K562 (cell line): ENCODE measurements around the gene ZNF574. TPM values are rescaled to one million over a fixed set of nuclear protein-coding genes. Genes with fewer than 3 reads are reported as not detected.

Source experiments
- ATAC-seq: fragments of 200-7000 bp; cut with Tn5 transposase; 3 replicates; pipeline ENCODE4 v1.9.1; 2020; ENCODE audit warnings: moderate library complexity
- BruUV-seq: library from RNA; stranded (reverse); fragments of 400-500 nt; replicated peaks from 2 replicates; lab custom pipeline; 2021; lab: Mats Ljungman, UMichigan
- CTCF ChIA-PET: fragments of 300-600 bp; formaldehyde crosslinking; extraction: SDS; loops from one replicate; lab custom pipeline; 2021; ENCODE audit warnings: low intra/inter-chr PET ratio; lab: Yijun Ruan, JAX
- POLR2A ChIA-PET: fragments of 300-600, 350-650 bp; sonication (Branson Sonifier 250); formaldehyde crosslinking; extraction: SDS; loops from one replicate; lab custom pipeline; 2021; ENCODE audit warnings: antibody characterized with exemption, inconsistent platforms; lab: Yijun Ruan, JAX
- DNase-seq, 4 experiments: peaks; one replicate each; pipeline versions ENCODE4 v3.0.0 to v3.0.0-alpha.2; 2011 to 2018; ENCODE audit warnings: low spot score in 3 of 4, mixed read lengths in 3 of 4; ENCODE audit errors: extremely low read depth in 1 of 4
- FAIRE-seq: peaks from 2 replicates; lab custom pipeline; 2011; peaks lifted over from hg19 to GRCh38; lab: Jason Lieb, UNC
- H2AFZ ChIP-seq: 2 replicates; pipeline ENCODE4 v1.6.0; 2011; ENCODE audit warnings: low read depth, low read length, control low read depth, inconsistent platforms
- H3K27ac ChIP-seq: fragments of 200-600 bp; 3 replicates; pipeline ENCODE4 v1.8.0; 2011; ENCODE audit warnings: low read depth, mild to moderate bottlenecking, control low read depth, inconsistent platforms, low read length, moderate library complexity, mixed read lengths; ENCODE audit errors: extremely low read depth
- H3K27me3 ChIP-seq, 2 experiments: fragments of 300-600 bp in 1 of 2; 2 replicates in 1 of 2; 3 replicates in 1 of 2; pipeline versions ENCODE4 v1.6.0 to v1.8.0; 2011; ENCODE audit warnings: inconsistent platforms in 2 of 2, low read length in 2 of 2, mild to moderate bottlenecking in 1 of 2, mixed read lengths in 1 of 2, moderate library complexity in 1 of 2; ENCODE audit not compliant: control insufficient read depth in 2 of 2, insufficient read depth in 2 of 2
- H3K36me3 ChIP-seq: fragments of 300-600 bp; 3 replicates; pipeline ENCODE4 v1.8.0; 2011; ENCODE audit warnings: mild to moderate bottlenecking, low read length, inconsistent platforms; ENCODE audit not compliant: control insufficient read depth, insufficient read depth
- H3K4me1 ChIP-seq, 2 experiments: fragments of 200-600 bp in 1 of 2; replicated peaks in 1 of 2; 2 replicates in 1 of 2; 3 replicates in 1 of 2; pipeline versions ENCODE4 v1.5.1 to v1.8.0; 2011; ENCODE audit warnings: inconsistent platforms in 2 of 2, low read length in 2 of 2, mild to moderate bottlenecking in 1 of 2, mixed read lengths in 1 of 2, moderate library complexity in 1 of 2; ENCODE audit not compliant: control insufficient read depth in 2 of 2, insufficient read depth in 2 of 2
- H3K4me2 ChIP-seq: 2 replicates; pipeline ENCODE4 v1.6.1; 2011; ENCODE audit warnings: low read length, control low read depth, inconsistent platforms, mixed read lengths; ENCODE audit not compliant: insufficient read depth
- H3K4me3 ChIP-seq: fragments of 200-600 bp; sonication (generic), shearing (Covaris generic); 2 replicates; pipeline ENCODE4 v1.5.1; 2016; ENCODE audit warnings: control low read depth, inconsistent platforms
- H3K79me2 ChIP-seq: fragments of 200-600 bp; 3 replicates; pipeline ENCODE4 v1.8.0; 2011; ENCODE audit warnings: low read length, inconsistent platforms; ENCODE audit not compliant: control insufficient read depth, insufficient read depth
- H3K9ac ChIP-seq, 2 experiments: 2 replicates each; pipeline versions ENCODE4 v1.6.0 to v1.6.1; 2011; ENCODE audit warnings: low read depth in 2 of 2, low read length in 2 of 2, control low read depth in 1 of 2, inconsistent platforms in 1 of 2, mild to moderate bottlenecking in 1 of 2, mixed read lengths in 1 of 2; ENCODE audit not compliant: insufficient read depth in 1 of 2
- H3K9me1 ChIP-seq: one replicate; pipeline ENCODE4 v1.6.0; 2011; ENCODE audit warnings: inconsistent platforms, mild to moderate bottlenecking, low read length, moderate library complexity; ENCODE audit not compliant: control insufficient read depth, insufficient read depth
- H3K9me3 ChIP-seq: replicated peaks from 2 replicates; pipeline ENCODE4 v1.5.1; 2011; ENCODE audit warnings: low read depth, low read length, inconsistent platforms; ENCODE audit not compliant: control insufficient read depth, insufficient read depth
- H4K20me1 ChIP-seq: replicated peaks from 2 replicates; pipeline ENCODE4 v1.6.1; 2011; ENCODE audit warnings: low read length, inconsistent platforms, mixed read lengths; ENCODE audit not compliant: control insufficient read depth, insufficient read depth
- CUX1 ChIP-seq: fragments of 200-800 bp; sonication (Bioruptor generic); IDR thresholded peaks from 2 replicates; pipeline ENCODE4 v1.6.1; 2016; ENCODE audit warnings: missing genetic modification characterization, missing compliant biosample characterization
- ELF4 ChIP-seq: fragments of 450-650 bp; formaldehyde crosslinking; IDR thresholded peaks from 2 replicates; pipeline ENCODE4 v1.4.0; 2022; ENCODE audit warnings: missing genetic modification characterization
- ESRRB ChIP-seq: fragments of 250-450 bp; sonication (Bioruptor Pico); IDR thresholded peaks from 2 replicates; pipeline ENCODE4 v1.5.0; 2020; ENCODE audit warnings: mild to moderate bottlenecking, moderate library complexity, borderline replicate concordance
- HIVEP1 ChIP-seq: fragments of 250-450 bp; sonication (Bioruptor Pico); IDR thresholded peaks from 2 replicates; pipeline ENCODE4 v1.4.0; 2020; ENCODE audit warnings: mild to moderate bottlenecking
- NFYB ChIP-seq: IDR thresholded peaks from 2 replicates; pipeline ENCODE4 v1.6.1; 2011; ENCODE audit warnings: mild to moderate bottlenecking, moderate library complexity; ENCODE audit not compliant: insufficient read length; ENCODE audit errors: extremely low read depth
- POLR3G ChIP-seq: IDR thresholded peaks from 2 replicates; pipeline ENCODE4 v1.6.1; 2011; ENCODE audit not compliant: insufficient read length, insufficient replicate concordance; ENCODE audit errors: extremely low read depth
- RBM25 ChIP-seq: fragments of 200-400 bp; formaldehyde crosslinking; IDR thresholded peaks from 2 replicates; pipeline ENCODE4 v1.6.1; 2018; ENCODE audit warnings: low read length, low read depth, moderate library complexity; ENCODE audit not compliant: severe bottlenecking
- STAG1 ChIP-seq: sonication (generic); formaldehyde crosslinking; IDR thresholded peaks from 2 replicates; pipeline ENCODE4 v1.5.0; 2020; ENCODE audit warnings: missing genetic modification reagents, borderline replicate concordance
- ZBTB17 ChIP-seq: fragments of 450-650 bp; formaldehyde crosslinking; IDR thresholded peaks from 2 replicates; pipeline ENCODE4 v1.4.0; 2020; ENCODE audit warnings: mild to moderate bottlenecking
- ZNF217 ChIP-seq: sonication (generic); formaldehyde crosslinking; IDR thresholded peaks from 2 replicates; pipeline ENCODE4 v1.8.0; 2022; ENCODE audit warnings: mild to moderate bottlenecking, missing genetic modification reagents
- ZNF224 ChIP-seq: sonication (generic); formaldehyde crosslinking; IDR thresholded peaks from 2 replicates; pipeline ENCODE4 v1.8.0; 2022; ENCODE audit warnings: mild to moderate bottlenecking, missing genetic modification reagents
- ZNF282 ChIP-seq: sonication (generic); formaldehyde crosslinking; IDR thresholded peaks from 2 replicates; pipeline ENCODE4 v1.8.1; 2023; ENCODE audit warnings: missing genetic modification reagents
- WGBS: fragments of 100-300 bp; shearing (Covaris generic); methylation state at CpG from one replicate; pipeline ENCODE4 v1.1.6; 2016; ENCODE audit warnings: low coverage, mixed read lengths; ENCODE audit not compliant: insufficient coverage; ENCODE audit errors: missing lambda C conversion rate; 5-methylcytosine and 5-hydroxymethylcytosine counted together
- in situ Hi-C: fragments of 300-500 bp; cut with MboI; formaldehyde crosslinking; loops from 4 replicates; pipeline ENCODE4 v1.15.0; 2018; ENCODE audit warnings: inconsistent platforms, mixed read lengths
- intact Hi-C: fragments of 100-400 bp; cut with micrococcal nuclease; formaldehyde crosslinking; loops from 2 replicates; pipeline ENCODE4 v1.14.2; 2022
- polyA plus RNA-seq, 8 experiments: library from polyadenylated mRNA; depleted of rRNA in 4 of 8; stranded (reverse) in 5 of 8; unstranded in 3 of 8; fragments of >200 nt; fragmentation: Nextera tagmentation in 2 of 8; fragmentation: Illumina TruSeq in 1 of 8; extraction: Ambion mirVana in 2 of 8; extraction: Trizol in 1 of 8; gene quantifications; 2 replicates each; pipeline versions ENCODE4 v1.2.1 to v1.2.3, GENCODE V29; 2011 to 2014; ENCODE audit warnings: inconsistent platforms in 1 of 8, missing spikeins in 1 of 8
- total RNA-seq, 7 experiments: library from RNA; depleted of rRNA in 6 of 7; stranded (reverse); fragments of >200 nt in 6 of 7; fragmentation: Illumina TruSeq in 2 of 7; extraction: Trizol in 2 of 7; gene quantifications; 2 replicates each; pipeline versions ENCODE4 v1.2.1 to v1.2.3, GENCODE V29; 2011 to 2021; ENCODE audit warnings: low replicate concordance in 1 of 7
- TF ChIP-seq, protein P1 (sequence below), 2 experiments: fragments of 450-650 bp; IDR thresholded peaks; 2 replicates each; pipeline ENCODE4 v1.6.1; 2018; ENCODE audit warnings: mild to moderate bottlenecking in 2 of 2, low read depth in 1 of 2; ENCODE audit not compliant: partially characterized antibody in 2 of 2

Gene ZNF574
- total and polyA plus RNA-seq, 9 of the 15 experiments (the other 6 are each of a cell fraction or from before 2014, with no cell fraction given): 0.24 to 20.7 (median 8.4) TPM

GRCh38 chr19:42093505-42093904 is 17.5 kb downstream of the ZNF574 start:
- in situ Hi-C loops (no loop called here), intact Hi-C loops (no loop called here)
- no TSS peak for BruUV-seq
- H3K4me2 ChIP-seq: no peak overlapping the region
- no peaks in the 10 kb centered on the region for H3K9me1 ChIP-seq
- CTCF ChIA-PET: no interaction called here
- no peak overlapping the region; the same call in 1 of the 2 replicates for H2AFZ ChIP-seq
- no peak overlapping the region for H3K4me3 ChIP-seq
- H3K79me2 ChIP-seq: no peaks in the 10 kb centered on the region
- FAIRE-seq (no peak), DNase-seq (no peak), ATAC-seq (no peak; the same call in 2 of the 3 replicates)
- peaks cover 2 to 18% of the 10 kb centered on the region in 2 experiments; a peak in 3 of 5 replicates for H3K27me3 ChIP-seq
- no peaks in the 10 kb centered on the region for H4K20me1 ChIP-seq
- H3K9me3 ChIP-seq: no peaks in the 10 kb centered on the region
- H3K27ac ChIP-seq: no peak overlapping the region
- 9% methylated on average over 4 of the region's 4 CpGs for WGBS
- peaks cover 0 to 34% of the 10 kb centered on the region in 2 experiments; a peak in 4 of 5 replicates for H3K4me1 ChIP-seq
- POLR2A ChIA-PET: interaction anchor here (1.1 kb wide), 1 partner anchor 14 kb away, joined by 3 read pairs; no protein-coding TSS in a partner anchor
- H3K9ac ChIP-seq: peak overlapping the region in 1 of 2 experiments; percentile 19; a peak in 2 of 4 replicates
- TF ChIP-seq ZNF224: no peak
- TF ChIP-seq HIVEP1: no peak
- TF ChIP-seq ZNF282 (CRISPR knock-in tag): no peak
- no peak for TF ChIP-seq ZNF217
- no peak for TF ChIP-seq POLR3G
- no peak for TF ChIP-seq ELF4 (CRISPR knock-in tag)
- TF ChIP-seq, protein P1, sequence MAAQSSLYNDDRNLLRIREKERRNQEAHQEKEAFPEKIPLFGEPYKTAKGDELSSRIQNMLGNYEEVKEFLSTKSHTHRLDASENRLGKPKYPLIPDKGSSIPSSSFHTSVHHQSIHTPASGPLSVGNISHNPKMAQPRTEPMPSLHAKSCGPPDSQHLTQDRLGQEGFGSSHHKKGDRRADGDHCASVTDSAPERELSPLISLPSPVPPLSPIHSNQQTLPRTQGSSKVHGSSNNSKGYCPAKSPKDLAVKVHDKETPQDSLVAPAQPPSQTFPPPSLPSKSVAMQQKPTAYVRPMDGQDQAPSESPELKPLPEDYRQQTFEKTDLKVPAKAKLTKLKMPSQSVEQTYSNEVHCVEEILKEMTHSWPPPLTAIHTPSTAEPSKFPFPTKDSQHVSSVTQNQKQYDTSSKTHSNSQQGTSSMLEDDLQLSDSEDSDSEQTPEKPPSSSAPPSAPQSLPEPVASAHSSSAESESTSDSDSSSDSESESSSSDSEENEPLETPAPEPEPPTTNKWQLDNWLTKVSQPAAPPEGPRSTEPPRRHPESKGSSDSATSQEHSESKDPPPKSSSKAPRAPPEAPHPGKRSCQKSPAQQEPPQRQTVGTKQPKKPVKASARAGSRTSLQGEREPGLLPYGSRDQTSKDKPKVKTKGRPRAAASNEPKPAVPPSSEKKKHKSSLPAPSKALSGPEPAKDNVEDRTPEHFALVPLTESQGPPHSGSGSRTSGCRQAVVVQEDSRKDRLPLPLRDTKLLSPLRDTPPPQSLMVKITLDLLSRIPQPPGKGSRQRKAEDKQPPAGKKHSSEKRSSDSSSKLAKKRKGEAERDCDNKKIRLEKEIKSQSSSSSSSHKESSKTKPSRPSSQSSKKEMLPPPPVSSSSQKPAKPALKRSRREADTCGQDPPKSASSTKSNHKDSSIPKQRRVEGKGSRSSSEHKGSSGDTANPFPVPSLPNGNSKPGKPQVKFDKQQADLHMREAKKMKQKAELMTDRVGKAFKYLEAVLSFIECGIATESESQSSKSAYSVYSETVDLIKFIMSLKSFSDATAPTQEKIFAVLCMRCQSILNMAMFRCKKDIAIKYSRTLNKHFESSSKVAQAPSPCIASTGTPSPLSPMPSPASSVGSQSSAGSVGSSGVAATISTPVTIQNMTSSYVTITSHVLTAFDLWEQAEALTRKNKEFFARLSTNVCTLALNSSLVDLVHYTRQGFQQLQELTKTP (IDR thresholded peaks at IDR 0.05; ENCODE audit: low read depth in 1 of 2, partially characterized antibody in 2 of 2): no peak
- TF ChIP-seq STAG1 (CRISPR knock-in tag): no peak
- no peak for TF ChIP-seq RBM25
- TF ChIP-seq ZBTB17: no peak
- TF ChIP-seq CUX1 (CRISPR knock-in tag): no peak
- no peak for TF ChIP-seq NFYB
- TF ChIP-seq ESRRB (CRISPR knock-in tag): no peak
- H3K36me3 ChIP-seq: no peaks in the 10 kb centered on the region
